ENCODE results near the gene HOXD12.

DNA sequence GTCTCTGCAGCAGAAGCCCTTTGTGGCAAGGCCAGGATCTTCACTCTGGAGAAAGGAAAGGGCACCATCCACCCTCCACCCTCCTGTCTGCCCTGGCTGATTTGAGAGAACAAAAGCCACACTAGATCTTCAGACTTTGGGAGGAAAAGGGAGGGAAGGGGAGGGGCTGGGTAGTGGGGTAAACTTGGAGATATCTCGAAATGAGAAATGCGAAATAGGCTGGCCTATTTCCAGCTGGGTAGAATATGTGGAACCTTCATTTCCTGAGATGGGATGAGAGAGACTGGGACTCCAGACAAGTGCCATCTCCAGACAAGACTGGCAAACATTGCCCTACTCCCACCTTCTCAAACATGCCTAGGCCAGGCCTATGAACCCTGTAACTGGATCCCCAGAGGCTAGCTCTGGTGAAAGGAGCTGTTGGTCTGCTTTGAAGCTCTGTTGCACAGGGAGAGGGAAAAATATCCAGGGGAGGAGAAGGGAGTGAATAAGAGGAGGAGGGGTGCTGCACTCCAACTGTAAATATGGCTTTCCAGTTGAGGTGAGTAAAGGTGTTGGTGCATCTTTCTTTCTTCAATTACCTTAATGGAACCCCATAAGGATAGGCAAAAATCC lies 1.7 kb downstream of the HOXD12 start:
- TF ChIP-seq POLR2A (IDR thresholded peaks at IDR 0.05) (no peak), CTCF (IDR thresholded peaks at IDR 0.05) (no peak)
